HG03460 (cell line): Measurements from ENCODE around the gene IRF6.
A peak's percentile ranks its signal among the peaks of the same experiment; 100 is the strongest.

ENCODE experiments used
- ATAC-seq: cut with Tn5 transposase; IDR thresholded peaks from one replicate; pipeline ENCODE4 v1.9.1; 2021; ENCODE audit not compliant: unreplicated experiment

The IRF6 gene

DNA sequence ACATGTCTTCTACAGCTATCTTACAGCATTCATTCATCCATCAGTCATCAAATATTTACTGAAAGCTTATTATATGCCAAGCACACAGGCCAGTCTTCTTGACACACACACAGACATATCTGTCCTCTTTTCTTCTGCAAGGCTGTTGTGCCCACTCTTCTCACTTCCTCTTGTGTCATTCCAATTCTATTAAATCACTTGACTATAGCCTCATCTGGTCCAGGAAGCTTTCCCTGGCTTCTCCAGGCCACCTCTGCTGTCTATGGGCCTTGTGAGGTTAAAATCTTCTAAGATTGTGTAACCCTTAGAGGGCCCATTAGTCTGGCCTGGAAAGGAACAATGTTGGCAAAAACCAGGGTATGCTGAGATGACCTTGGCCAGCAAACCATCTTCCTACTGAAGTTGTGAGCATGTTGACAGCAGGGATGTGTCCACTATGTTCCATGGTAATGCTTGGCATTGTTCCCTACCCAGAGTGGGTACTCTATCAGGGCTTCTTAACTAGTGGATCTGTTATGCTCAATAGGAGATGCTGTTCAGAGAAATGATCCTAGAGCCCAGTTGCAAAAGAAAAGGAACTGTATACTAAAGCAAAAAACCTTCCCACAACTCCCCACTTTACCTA, 44.8 kb downstream of the IRF6 start:
- no peak for ATAC-seq

DNA sequence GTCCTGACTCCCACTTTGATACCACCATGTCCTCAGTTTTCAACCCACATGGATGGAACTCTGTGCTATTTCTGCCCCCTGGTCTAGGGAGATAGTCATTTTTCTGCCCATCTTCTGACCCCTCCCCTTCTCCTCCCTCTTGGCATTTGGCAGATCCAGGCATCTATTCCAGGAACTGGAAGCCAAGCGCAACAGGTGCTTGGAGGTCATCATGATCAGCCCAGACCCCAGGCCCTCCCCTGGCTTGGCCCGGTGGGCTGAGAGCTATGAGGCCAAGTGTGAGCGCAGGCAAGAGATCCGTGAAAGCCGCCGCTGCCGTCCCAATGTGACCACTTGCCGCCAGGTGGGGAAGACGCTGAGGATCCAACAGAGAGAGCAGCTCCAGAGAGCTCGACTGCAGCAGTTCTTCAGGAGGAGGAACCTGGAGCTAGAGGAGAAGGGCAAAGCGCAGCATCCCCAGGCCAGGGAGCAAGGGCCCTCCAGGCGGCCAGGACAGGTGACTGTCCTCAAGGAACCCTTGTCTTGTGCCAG, 46.0 kb downstream of the IRF6 start:
- no peak for ATAC-seq

GRCh38 chr1:209758400-209758799, 47.5 kb downstream of the IRF6 start:
- ATAC-seq: no peak

DNA sequence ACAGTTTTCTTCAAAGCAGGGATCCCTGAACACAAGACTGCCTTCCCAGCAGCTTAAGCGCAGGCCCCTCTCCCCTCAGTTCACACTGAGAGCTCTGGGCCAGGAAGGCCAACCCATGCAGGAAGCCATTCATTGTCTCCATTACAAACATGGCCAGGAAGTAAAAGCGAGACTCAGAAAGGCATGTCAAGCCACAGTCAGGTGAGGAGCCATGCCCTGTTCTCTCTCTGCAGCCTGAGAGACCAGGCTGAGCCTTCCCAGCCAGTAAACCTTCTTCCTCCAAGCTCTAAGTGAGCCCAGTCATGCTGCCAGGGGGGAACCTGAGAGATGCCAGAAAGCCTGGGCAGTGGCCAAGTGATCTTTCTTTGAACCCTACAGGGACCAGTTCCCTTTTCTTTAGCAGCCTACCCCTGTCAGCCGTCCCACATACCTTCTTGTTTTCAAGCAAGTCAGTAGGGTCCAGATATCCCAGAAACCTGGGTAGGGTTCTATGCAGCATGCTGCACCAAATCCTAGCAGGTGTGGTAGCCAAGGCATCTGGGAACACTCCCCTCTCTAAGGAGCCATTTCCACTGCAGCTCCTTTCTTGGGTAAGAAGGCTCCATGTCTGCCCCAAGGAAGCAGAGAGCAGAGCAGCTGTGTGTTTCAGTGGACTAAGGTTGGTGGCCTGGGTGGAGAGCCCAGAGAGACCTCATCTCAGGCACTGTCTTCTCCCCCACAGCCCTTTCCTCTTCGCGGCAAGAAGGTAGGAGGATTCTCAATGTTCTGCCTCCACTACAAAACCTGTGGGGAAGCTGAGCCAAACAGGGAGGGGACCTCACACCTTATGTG, 49.1 kb downstream of the IRF6 start:
- peak; percentile 36 for ATAC-seq

DNA sequence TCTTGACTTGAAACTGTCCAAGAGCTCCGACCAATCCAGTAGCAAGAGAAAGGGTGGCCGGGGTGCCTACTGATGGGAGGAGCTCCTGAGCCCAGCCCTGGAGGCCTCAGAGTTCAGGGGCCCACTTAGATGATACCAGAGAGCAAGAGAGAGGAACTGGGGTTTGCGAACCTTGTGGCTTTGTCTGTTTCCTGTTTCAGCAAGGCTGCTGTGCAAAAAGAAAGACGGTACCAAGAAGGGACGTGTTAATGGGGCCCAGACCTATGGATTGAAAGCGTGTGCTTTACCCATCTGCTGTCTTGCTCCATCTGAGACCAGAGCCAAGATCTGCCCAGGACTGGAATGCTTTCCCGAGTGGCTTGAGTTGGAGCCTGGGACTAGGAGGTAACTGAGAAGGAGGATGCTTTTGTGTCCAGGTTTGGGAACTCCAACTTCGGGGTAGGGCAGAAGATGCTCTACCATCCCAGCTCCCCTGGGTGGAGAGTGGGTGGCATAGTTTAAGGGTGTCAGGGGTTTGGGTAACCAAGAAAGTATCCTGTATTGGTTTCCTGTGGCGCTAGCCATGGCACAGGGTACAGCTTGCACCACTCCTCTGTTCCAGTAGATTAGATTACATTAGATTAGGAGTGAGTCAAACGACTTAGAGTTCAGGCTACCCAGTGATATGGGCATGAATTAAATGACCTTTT, 49.9 kb downstream of the IRF6 start, which contains the start of gene TRAF3IP3:
TRAF3IP3 (plus strand) TSS at position 128 of the 689 bp plus-strand sequence. CDS start 3,987 bp downstream, outside the sequence.
- ATAC-seq: peak; percentile 72

- ATAC-seq: no peak
These were observed 50.7 kb downstream of the IRF6 start for GRCh38 chr1:209755256-209755655.

DNA sequence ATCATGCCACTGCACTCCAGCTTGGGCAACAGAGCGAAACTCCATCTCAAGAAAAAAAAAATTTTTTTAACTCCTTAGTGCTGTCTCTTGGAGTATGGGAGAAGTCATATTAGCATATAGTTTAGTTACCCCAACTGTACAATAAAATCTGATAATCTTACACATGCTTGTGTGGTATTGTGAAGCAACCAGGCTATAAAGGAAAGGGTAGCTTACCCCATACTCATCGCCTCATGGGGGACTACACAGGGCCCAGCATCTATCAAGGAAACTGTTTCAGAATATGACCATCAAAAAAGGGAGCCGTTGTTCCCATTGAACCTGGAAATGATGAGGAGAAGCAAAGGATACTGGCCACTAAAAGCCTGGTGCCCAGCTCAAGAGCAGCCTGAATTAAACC, 53.1 kb downstream of the IRF6 start:
- no peak for ATAC-seq

DNA sequence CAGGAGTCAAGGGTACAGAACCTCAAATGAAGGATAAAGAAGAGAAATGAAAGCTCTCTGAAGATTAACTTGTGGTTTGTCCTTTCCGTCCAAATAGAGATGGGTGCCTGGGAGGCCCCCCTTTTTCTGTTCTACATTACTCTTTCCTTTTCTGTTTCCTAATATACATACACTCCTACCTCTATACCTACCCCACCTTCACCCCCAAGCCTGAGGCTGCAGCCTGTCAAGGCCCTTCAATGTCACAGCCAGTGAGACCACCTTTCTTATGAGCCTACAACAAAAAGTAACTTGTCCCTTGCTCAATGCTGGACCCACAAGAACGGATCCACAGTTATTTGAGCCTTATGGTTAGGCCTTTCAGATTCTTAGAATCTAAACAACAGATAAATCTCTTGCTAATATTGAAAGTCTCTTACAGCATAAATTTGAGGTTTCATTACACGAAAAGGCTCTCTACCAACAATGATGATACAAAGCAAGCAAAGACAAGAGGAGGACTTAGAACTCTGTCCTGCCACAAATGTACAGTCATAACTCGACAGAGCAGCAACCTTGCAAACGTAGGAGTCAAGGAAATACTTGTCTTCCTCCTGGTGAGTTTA, 54.2 kb downstream of the IRF6 start:
- peak; percentile 38 for ATAC-seq

- ATAC-seq: no peak
These were observed 56.1 kb downstream of the IRF6 start for GRCh38 chr1:209749670-209750323.

GRCh38 chr1:209749205-209749604, 56.7 kb downstream of the IRF6 start:
- ATAC-seq: no peak

DNA sequence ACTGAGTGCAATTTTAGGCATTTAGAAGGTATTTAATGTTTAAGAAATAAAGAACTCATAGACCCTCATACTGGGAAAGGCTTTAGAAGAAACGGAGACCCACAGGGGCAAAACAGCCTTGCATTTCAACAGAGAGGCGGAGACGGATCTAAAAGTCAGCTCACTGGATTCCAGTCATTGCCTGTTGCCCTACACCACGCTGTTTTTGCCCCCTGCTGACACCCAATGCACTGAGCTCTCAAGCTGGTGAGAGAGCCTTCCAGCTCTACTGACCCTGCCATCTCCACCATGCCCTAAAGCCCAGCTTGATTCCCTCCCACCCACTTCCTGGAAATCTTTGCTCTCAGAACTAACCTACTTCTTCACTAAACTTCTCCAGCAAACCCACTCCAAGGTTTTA, 57.3 kb downstream of the IRF6 start:
- ATAC-seq: no peak

- ATAC-seq: peak; percentile 73
These were observed 58.2 kb downstream of the IRF6 start for GRCh38 chr1:209747580-209748262.

GRCh38 chr1:209746451-209747165, 59.3 kb downstream of the IRF6 start:
- ATAC-seq: no peak

DNA sequence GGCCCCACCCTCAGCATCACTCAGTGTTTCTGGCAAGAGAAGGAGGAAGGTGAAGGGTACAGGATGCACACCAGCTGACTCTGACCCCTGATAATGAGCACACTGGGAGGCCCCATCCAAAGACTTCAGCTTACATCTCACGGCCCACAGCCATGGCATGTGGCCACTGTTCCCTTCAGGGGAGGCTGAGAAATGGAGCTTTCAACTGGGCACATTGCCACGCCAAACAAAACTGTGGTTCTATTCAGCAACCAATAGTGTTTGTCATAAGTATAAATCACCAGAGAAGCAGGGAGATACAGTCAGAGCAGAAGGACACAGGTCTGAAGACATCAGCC, 62.8 kb downstream of the IRF6 start:
- no peak for ATAC-seq

- ATAC-seq: no peak
These were observed 63.4 kb downstream of the IRF6 start for GRCh38 chr1:209742409-209743144.

DNA sequence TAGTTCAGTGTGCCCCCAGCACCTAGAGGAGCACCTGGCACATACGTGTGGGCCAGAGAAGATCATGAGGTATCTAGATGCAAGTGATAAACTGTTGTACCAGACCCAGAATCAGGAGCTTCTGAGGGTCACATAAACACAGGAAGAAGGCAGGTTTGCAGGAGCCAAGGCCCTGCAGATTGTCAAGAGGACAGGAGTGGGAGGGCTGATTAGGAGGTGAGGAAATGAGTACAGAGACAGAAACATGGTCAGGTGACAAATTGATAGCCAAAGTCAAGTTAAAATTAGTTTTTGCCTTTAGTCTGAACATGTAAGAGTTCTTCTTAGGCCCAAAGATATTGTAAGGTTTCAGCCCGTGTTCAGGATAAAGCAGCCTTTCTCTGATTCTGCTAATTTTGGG, 64.1 kb downstream of the IRF6 start:
- ATAC-seq: no peak

DNA sequence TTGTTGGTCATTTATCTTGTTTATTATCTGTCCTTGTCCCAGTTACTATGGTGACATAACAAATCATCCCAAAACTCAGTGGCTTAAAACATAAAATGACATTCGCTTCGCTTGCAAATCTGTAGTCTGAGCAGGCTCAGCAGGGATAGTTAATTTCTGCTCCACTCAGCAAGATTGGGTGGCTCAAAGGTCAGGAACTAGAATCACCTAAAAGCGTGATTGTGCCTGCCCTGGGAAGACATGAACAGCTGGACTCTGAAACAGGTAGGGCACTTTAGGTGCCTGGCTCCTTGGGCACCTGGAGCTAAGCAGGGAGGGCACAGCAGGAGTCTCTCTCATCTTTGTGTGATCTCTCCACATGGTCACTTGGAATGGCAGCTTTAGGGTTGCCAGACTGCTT, 64.7 kb downstream of the IRF6 start:
- ATAC-seq: no peak

DNA sequence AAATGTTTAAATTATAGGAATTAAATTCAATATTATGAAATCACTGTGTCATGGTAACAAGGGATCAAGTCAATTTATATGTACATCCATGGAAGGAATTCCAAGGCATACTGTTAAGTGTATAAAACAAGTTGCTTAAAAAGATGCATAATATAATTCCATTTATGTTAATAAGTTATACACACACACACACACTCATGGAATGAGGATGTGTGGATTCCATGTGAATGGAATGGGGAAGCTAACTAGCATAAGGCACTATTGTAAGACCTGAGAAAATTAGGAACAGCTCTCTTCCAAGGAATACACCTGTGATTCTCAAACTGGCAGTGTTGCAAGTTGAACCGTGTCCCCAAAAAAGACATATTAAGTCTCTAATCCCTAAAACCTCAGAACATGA, 67.7 kb downstream of the IRF6 start:
- no peak for ATAC-seq

- no peak for ATAC-seq
These were observed 68.8 kb downstream of the IRF6 start for GRCh38 chr1:209737118-209737505.
